Left lung (tissue), 10 donors: ENCODE results near the gene SDHAF1. TPM values are rescaled to one million over a fixed set of nuclear protein-coding genes. Genes with fewer than 3 reads are reported as not detected.

Source experiments
- ATAC-seq: fragments of 200-7000 bp; cut with Tn5 transposase; one replicate; pipeline ENCODE4 v1.9.1; 2020; ENCODE audit warnings: moderate library complexity
- DNase-seq, 4 donors: peaks; one replicate each; pipeline ENCODE4 v3.0.0-alpha.2; 2013 to 2020
- H3K27ac ChIP-seq, 2 donors: fragments of 200-600 bp; sonication (generic) in 1 of 2; one replicate each; pipeline versions ENCODE4 v1.5.0 to v1.8.0; 2020 to 2021
- H3K27me3 ChIP-seq, 2 donors: fragments of 200-600 bp; sonication (generic) in 1 of 2; one replicate each; pipeline versions ENCODE4 v1.5.0 to v1.8.0; 2020 to 2021
- H3K36me3 ChIP-seq, 2 donors: fragments of 200-600 bp; sonication (generic) in 1 of 2; one replicate each; pipeline versions ENCODE4 v1.5.0 to v1.8.0; 2020 to 2021
- H3K4me1 ChIP-seq, 2 donors: fragments of 200-600 bp; one replicate each; pipeline ENCODE4 v1.8.0; 2021
- H3K4me3 ChIP-seq, 2 donors: fragments of 200-600 bp; sonication (generic) in 1 of 2; one replicate each; pipeline versions ENCODE4 v1.5.0 to v1.8.0; 2020 to 2021; ENCODE audit warnings: mild to moderate bottlenecking in 1 of 2
- H3K9me3 ChIP-seq, 2 donors: fragments of 200-600 bp; sonication (generic) in 1 of 2; one replicate each; pipeline versions ENCODE4 v1.5.0 to v1.8.0; 2020 to 2021
- CTCF ChIP-seq, 2 donors: fragments of 200-600 bp; sonication (generic) in 1 of 2; IDR thresholded peaks; one replicate each; pipeline versions ENCODE4 v1.5.0 to v1.8.0; 2021; ENCODE audit warnings: antibody characterized with exemption in 2 of 2
- intact Hi-C, 2 donors: fragments of 100-400 bp; cut with DNase I; formaldehyde crosslinking; loops; one replicate each; pipeline versions ENCODE4 v1.11.2 to v1.14.2; 2022
- polyA plus RNA-seq, 6 donors: library from polyadenylated mRNA; unstranded; fragments of 120-200 nt; gene quantifications; one replicate each; pipeline ENCODE4 v1.2.1, GENCODE V29; 2013; ENCODE audit not compliant: insufficient read length in 6 of 6
- total RNA-seq, 2 donors: library from RNA; stranded (reverse); fragmentation: NEBNext Ultra II Directional; extraction: Animal tissue kit (Norgen Biotek cat#: 25700); gene quantifications; one replicate each; pipeline ENCODE4 v1.2.1, GENCODE V29; 2021
- donor health status: DM: no; HTN: yes; CAD: no.
- donor health status: DM: no; HTN: no; CAD: no.

SDHAF1 gene
- total and polyA plus RNA-seq, 8 donors: 9.4 to 16.5 (median 11.7) TPM

GRCh38 chr19:35990771-35991730 is 3.9 kb upstream of the SDHAF1 start:
- no peak for TF ChIP-seq CTCF (IDR thresholded peaks at IDR 0.05)

GRCh38 chr19:35991731-35992450 is 3.1 kb upstream of the SDHAF1 start:
- Histone ChIP-seq H3K4me1 (peaks cover 18 to 30% of the 10 kb centered on the region in 2 donors), H3K27ac (no peak overlapping the region), H3K36me3 (no peaks in the 10 kb centered on the region), H3K9me3 (peaks cover 0 to 4% of the 10 kb centered on the region in 2 donors), H3K27me3 (peaks cover 5 to 26% of the 10 kb centered on the region in 2 donors), H3K4me3 (no peak overlapping the region)
- TF ChIP-seq CTCF (IDR thresholded peaks at IDR 0.05): no peak
- peak in 1 of 4 donors; percentile 0 for DNase-seq
- no peak for ATAC-seq
- intact Hi-C loops: no loop called here

More at GRCh38 chr19:35990771-35991730, 3.9 kb upstream of the SDHAF1 start:
- Histone ChIP-seq H3K36me3 (no peaks in the 10 kb centered on the region), H3K27ac (no peak overlapping the region), H3K4me1 (peaks cover 13 to 26% of the 10 kb centered on the region in 2 donors), H3K27me3 (peaks cover 14 to 34% of the 10 kb centered on the region in 2 donors), H3K4me3 (no peak overlapping the region), H3K9me3 (peaks cover 0 to 4% of the 10 kb centered on the region in 2 donors)
- ATAC-seq: no peak
- intact Hi-C loops: no loop called here
- DNase-seq: no peak

- intact Hi-C loops: no loop called here
- TF ChIP-seq CTCF (IDR thresholded peaks at IDR 0.05): no peak
- H3K27ac ChIP-seq: no peak overlapping the region
- peaks cover 0 to 9% of the 10 kb centered on the region in 2 donors for H3K36me3 ChIP-seq
- H3K27me3 ChIP-seq: peaks cover 0 to 13% of the 10 kb centered on the region in 2 donors
- DNase-seq (no peak), ATAC-seq (no peak)
- H3K9me3 ChIP-seq: peaks cover 0 to 4% of the 10 kb centered on the region in 2 donors
- H3K4me1 ChIP-seq: peaks cover 14 to 32% of the 10 kb centered on the region in 2 donors
- H3K4me3 ChIP-seq: no peak overlapping the region
Observed at GRCh38 chr19:35992907-35993765, 1.9 kb upstream of the SDHAF1 start.

- ATAC-seq: peak; percentile 1
- peak in 2 of 4 donors; percentile 42 to 80 for DNase-seq
- intact Hi-C loops: no loop called here
- peaks cover 0 to 5% of the 10 kb centered on the region in 2 donors for H3K27me3 ChIP-seq
- H3K27ac ChIP-seq: peak overlapping the region in 1 of 2 donors; percentile 86
- peaks cover 14 to 32% of the 10 kb centered on the region in 2 donors for H3K4me1 ChIP-seq
- H3K4me3 ChIP-seq: peak overlapping the region; percentile 87 to 89
- TF ChIP-seq CTCF (IDR thresholded peaks at IDR 0.05): no peak
- peaks cover 0 to under 1% of the 10 kb centered on the region in 2 donors for H3K9me3 ChIP-seq
- H3K36me3 ChIP-seq: peaks cover 0 to 17% of the 10 kb centered on the region in 2 donors
Observed at GRCh38 chr19:35993923-35994598, 927 bp upstream of the SDHAF1 start.
